Posterior vena cava (tissue), 2 donors: ENCODE data around the gene SQSTM1. TPM values are rescaled to one million over a fixed set of nuclear protein-coding genes. Genes with fewer than 3 reads are reported as not detected.
"Not testable (repeated sequence)": the region's sequence is repeated elsewhere in the genome, so short reads cannot be mapped to it uniquely, and the experiment has no call there.

Source experiments
- DNase-seq: peaks from one replicate; pipeline ENCODE4 v3.0.0-alpha.2; 2020; ENCODE audit warnings: low spot score
- intact Hi-C, 2 donors: fragments of 100-400 bp; cut with DNase I; formaldehyde crosslinking; loops; one replicate each; pipeline versions ENCODE4 v1.14.1 to v1.14.2; 2022 to 2023
- total RNA-seq, 2 donors: library from RNA; stranded (reverse); fragmentation: NEBNext Ultra II Directional; extraction: Animal tissue kit (Norgen Biotek cat#: 25700); gene quantifications; one replicate each; pipeline ENCODE4 v1.2.1, GENCODE V29; 2021
- donor health status: DM: yes; HTN: yes; CAD: no.
- donor health status: DM: yes; HTN: yes; CAD: no.

The SQSTM1 gene
- total RNA-seq, 2 donors from 2014 or later = 245 to 333 TPM

DNA sequence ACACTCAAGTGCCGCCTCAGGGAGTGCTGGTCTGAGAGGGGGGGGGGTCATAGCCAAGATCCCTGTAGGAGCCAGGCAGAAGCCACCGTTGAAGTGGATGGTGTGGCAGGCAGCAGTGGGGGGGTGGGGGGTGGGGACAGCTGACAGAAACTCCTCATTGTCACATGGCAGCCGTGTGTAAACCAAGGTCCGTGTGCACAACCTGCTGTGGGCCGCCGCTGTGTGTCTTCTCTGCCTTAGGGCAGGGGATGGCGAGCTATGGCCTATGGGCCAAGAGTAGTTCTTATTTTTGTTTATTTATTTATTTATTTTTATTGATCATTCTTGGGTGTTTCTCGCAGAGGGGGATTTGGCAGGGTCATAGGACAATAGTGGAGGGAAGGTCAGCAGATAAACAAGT, 13.4 kb downstream of the SQSTM1 start:
- DNase-seq = peak; percentile 42
- intact Hi-C loops = no loop called here

- intact Hi-C loops, DNase-seq: not testable (repeated sequence)
Measured at GRCh38 chr5:179834871-179835270, 14.2 kb downstream of the SQSTM1 start.

GRCh38 chr5:179836225-179837019, 15.7 kb downstream of the SQSTM1 start:
- DNase-seq = peak; percentile 78
- intact Hi-C loops = no loop called here

DNA sequence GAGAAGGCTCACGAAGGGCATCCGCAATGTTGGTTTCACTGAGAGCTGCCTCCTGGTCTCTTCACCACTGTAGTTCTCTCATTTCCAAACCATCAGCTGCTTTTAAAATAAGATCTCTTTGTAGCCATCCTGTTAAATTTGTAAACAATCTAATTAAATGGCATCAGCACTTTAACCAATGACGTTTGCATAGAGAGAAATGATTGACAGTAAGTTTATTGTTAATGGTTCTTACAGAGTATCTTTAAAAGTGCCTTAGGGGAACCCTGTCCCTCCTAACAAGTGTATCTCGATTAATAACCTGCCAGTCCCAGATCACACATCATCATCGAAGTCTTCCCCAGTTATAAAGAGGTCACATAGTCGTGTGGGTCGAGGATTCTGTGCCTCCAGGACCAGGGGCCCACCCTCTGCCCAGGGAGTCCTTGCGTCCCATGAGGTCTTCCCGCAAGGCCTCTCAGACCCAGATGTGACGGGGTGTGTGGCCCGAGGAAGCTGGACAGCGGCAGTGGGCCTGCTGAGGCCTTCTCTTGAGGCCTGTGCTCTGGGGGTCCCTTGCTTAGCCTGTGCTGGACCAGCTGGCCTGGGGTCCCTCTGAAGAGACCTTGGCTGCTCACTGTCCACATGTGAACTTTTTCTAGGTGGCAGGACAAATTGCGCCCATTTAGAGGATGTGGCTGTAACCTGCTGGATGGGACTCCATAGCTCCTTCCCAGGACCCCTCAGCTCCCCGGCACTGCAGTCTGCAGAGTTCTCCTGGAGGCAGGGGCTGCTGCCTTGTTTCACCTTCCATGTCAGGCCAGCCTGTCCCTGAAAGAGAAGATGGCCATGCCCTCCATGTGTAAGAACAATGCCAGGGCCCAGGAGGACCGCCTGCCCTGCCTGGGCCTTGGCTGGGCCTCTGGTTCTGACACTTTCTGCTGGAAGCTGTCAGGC, 16.6 kb downstream of the SQSTM1 start:
- intact Hi-C loops = no loop called here
- peak; percentile 71 for DNase-seq

DNA sequence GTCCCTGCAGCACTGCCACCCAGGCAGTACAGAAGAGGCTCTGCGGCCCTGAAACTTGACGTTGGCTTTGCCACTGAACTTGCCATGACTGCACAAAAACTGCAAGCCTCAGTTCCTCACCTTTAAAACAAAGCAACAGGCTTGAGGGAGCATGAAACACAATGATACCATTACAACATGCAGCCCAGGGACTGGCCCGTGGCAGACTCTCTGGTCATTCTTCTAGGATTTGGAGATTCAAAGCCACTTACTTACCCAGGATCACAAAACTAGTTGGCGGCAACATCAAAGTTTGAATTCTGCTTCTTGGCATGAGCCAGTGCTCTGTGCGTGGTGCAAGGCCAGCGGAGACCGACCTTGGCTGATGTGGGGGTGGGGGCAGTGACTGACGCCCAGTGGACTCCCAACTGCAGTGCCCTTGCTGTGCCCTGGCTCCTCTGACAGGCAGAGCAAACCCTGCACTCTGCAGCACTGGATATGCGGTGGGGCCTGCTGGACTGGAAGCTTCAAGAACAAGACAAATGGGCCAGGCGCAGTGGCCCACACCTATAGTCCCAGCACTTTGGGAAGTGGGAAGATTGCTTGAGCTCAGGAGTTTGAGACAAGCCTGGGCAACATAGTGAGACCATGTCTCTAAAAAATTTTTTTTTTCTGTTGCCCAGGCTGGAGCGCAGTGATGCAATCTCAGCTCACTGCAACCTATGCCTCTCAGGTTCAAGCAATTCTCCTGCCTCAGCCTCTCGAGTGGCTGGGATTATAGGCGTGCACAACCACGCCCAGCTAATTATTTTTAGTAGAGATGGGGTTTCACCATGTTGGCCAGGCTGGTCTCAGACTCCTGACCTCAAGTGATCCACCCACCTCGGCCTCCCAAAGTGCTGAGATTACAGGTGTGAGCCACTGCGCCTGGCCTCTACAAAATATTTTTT, 18.9 kb downstream of the SQSTM1 start:
- intact Hi-C loops = no loop called here
- peak; percentile 69 for DNase-seq

- intact Hi-C loops = no loop called here
Measured at GRCh38 chr5:179840321-179840720, 19.6 kb downstream of the SQSTM1 start.

DNA sequence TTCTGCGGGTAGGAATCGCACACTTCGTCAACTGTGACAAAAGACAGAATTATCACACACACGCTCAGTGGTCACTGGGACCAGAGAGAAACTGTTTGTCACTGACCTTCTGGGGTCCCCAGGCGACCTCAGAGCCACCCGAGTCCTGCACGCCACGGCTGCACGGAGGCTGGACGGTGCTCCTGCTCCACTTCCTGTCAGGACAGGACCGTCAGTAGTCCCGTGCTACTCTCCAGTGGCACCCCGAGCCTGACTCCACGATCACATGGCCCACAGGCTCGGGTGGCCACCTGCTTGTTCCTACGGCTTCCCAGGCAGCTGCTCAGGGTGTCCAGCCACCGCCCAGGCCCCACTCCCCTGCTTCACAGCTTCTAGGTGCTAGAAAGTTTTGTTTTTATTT, 20.1 kb downstream of the SQSTM1 start:
- intact Hi-C loops = no loop called here
- DNase-seq = peak; percentile 73

More at GRCh38 chr5:179840321-179840720, 19.6 kb downstream of the SQSTM1 start:
- peak; percentile 77 for DNase-seq

DNA sequence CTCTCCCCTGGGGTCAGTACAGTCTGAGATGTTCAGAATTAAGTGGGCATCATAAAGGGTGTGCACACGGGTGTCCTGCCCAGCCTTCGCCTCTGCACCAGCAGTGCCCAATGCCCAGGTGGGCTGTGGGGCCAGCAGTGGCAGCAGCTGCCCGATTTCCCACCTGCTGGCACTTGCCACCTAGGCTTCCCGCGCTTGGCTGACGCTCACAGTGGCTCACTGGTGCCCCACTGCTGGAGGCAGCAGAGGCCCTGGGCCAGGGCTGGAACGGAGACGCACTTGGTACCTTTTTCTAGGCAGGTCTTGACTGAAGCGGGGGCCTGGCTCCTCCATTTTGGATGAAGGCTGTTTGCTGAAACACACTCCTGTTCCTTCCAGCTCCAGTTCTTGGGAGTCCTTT, 20.9 kb downstream of the SQSTM1 start:
- intact Hi-C loops = no loop called here
- peak; percentile 57 for DNase-seq

GRCh38 chr5:179852993-179853547, 32.4 kb downstream of the SQSTM1 start:
- intact Hi-C loops = no loop called here
- DNase-seq = peak; percentile 37

DNA sequence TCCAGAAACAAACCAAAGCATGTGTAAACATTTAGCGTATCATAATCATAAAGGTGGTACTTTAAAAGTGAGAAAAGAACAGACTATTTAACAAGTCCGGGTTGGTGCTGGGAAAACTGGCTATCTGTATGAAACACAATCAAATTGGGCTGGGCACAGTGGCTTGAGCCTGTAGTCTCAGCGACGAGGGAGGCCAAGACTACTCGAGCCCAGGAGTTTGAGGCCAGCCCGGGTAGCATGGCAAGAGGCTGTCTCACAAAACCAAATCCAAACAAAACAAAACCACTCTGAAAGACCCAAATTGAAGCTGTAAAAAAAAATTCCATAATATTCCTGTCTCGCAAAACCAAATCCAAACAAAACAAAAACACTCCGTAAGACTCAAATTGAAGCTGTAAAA, 33.7 kb downstream of the SQSTM1 start:
- intact Hi-C loops = no loop called here
- peak; percentile 61 for DNase-seq

DNA sequence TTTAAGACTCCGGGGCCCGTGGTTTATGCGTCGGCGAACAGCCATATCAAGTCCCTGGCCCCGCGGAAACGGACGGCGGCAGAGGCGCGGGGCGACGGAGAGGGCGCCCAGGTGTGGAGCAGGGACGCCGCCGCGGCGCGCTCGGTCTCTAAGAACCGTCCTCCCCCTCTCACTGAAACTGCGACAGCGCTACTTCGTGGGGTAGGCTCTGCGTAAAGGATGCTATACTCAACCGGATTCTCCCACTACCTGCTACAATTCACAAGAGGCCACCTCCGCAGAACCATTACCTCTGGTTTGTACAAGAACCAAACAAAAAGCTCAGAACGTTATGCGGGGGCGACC, 37.5 kb downstream of the SQSTM1 start:
- intact Hi-C loops = no loop called here

GRCh38 chr5:179858586-179859427, 38.1 kb downstream of the SQSTM1 start, which contains the start of gene MRNIP:
TSS of gene MRNIP (minus strand) at chr5:179858817. CDS start at chr5:179858796, 21 bp downstream.
- DNase-seq = peak; percentile 100

More for the DNA sequence above, 37.5 kb downstream of the SQSTM1 start:
- DNase-seq = peak; percentile 84

DNA sequence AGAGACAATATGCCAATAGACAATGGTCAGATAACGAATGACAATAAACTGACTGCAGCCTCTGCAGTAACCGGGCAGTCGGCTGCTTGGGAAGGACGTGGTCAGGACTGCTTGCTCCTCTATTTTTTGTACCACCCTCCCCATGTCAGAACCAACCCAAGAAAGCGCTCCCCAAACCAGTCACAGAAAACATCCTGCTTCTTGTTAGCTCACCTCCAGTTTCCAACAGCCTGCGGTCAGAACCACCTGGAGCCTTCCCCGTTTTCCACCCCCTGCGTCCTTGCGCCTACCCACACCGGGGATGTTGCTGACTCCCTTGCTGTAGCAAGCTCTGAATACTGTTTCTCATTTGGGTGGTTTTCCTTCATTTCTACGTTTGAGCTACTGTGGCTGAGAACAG, 39.6 kb downstream of the SQSTM1 start:
- intact Hi-C loops = loop anchor here in 1 of 2 donors (1.0 kb wide), 1 partner anchor 21 kb away; no protein-coding TSS in a partner anchor
- DNase-seq = peak; percentile 22

More at GRCh38 chr5:179858586-179859427, 38.1 kb downstream of the SQSTM1 start, which contains the start of gene MRNIP:
- intact Hi-C loops = no loop called here

- peak; percentile 40 for DNase-seq
- intact Hi-C loops = no loop called here
Measured at GRCh38 chr5:179862296-179862695, 41.6 kb downstream of the SQSTM1 start.

DNA sequence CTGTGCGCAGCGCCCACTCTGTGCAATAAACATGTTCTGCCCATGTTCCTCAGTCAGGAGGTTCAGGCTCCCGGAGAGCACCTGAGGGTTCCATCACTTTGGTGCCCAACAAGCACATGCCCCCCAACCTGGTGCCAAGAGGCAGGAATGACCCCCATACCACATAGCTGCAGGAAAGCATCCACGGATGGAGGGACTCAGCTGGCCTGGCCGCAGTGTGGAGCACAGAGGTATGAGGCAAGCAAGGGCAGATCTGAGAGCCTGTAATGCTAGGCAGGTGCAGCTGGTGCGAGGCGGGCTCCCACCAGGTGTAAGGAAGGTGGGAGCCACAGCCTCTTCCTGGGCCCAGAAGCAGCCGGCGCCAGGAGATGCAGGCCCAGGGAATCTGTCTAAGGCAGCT, 42.2 kb downstream of the SQSTM1 start:
- peak; percentile 65 for DNase-seq
- intact Hi-C loops = no loop called here

GRCh38 chr5:179863449-179864085, 42.9 kb downstream of the SQSTM1 start:
- intact Hi-C loops = no loop called here
- peak; percentile 77 for DNase-seq

GRCh38 chr5:179864686-179865085, 44.0 kb downstream of the SQSTM1 start:
- intact Hi-C loops = no loop called here
- peak; percentile 58 for DNase-seq
